Effector CD4-positive, alpha-beta T cell (primary cell): ENCODE results near the gene GREB1.
"Not testable (repeated sequence)": the region's sequence is repeated elsewhere in the genome, so short reads cannot be mapped to it uniquely, and the experiment has no call there.

Source experiments
- DNase-seq: peaks from one replicate; pipeline ENCODE4 v3.0.0-alpha.2; 2020

GREB1 gene

GRCh38 chr2:11640132-11640531 lies 106.3 kb downstream of the GREB1 start:
- no peak for DNase-seq

GRCh38 chr2:11642972-11643371 lies 109.1 kb downstream of the GREB1 start:
- no peak for DNase-seq

DNA sequence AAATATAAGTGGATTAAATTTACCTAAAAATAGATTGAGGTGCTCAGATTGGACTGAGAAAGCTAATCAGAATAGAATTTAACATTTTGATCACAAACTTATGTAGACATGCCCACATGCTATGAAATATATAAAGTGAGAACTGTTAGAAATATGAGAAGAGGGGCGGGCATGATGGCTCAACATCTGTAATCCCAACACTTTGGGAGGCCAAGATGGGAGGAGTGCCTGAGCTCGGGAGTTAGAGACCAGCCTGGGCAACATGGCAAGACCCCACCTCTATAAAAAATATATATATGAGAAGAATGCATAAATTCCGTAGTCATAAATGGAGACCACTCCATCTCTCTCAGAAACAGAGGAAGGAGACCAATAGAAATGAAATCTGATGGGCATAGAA lies 110.4 kb downstream of the GREB1 start:
- DNase-seq: no peak

- no peak for DNase-seq
Measured at GRCh38 chr2:11646530-11646929, 112.7 kb downstream of the GREB1 start.

DNA sequence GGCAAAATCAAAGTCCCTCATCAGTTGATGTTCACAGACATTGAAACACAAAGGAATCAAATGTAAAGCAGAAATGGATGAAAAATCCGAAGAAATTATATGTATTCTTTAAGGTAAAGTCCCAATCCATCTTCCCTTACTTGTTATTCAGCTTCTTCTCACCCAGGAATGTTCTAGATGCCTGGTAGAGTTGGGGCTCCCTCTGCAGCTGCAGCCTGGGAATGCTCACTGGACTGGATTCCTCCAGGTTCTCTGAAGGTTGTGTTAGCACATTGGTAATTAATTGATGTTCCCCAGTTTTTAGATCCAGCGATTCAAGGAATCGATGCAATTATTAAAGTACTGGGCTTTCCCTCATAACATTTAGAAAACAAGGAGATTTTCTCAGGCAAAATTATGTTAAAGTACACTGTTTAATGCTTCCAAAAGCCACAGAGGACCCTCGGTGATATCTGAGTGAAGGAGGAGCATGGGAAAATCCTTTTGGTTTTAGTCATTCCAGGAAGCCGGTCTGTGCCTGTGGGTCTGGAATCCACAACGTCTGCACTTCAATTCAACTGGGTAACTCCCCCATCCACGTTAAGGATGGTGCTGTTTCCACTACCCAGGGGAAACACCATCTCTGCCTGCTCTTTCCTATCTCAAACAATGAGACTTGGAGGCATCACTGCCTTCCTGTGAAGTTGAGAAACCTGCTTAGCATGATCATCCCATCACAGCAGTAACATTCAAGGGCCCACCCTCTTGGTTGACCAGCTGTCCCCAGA lies 114.2 kb downstream of the GREB1 start:
- no peak for DNase-seq

DNA sequence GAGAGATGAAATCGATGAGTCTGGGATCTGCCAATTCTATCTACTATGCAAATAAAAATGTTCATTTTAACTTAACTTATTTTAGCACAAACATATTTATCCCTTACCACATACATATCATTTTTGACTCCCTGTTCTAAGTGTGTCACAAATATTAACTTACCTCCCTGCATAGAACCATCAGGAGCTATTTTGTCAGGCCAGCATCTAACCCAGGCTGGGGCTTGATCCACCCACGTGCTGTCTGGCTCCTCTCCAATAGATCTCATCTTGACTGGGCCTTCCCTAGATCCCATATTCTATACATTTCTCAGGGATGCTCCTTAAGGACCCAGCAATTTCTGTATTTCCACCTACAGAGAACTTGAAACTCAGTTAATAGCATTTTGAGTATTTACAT lies 115.2 kb downstream of the GREB1 start:
- no peak for DNase-seq

GRCh38 chr2:11651856-11652548 lies 118.2 kb downstream of the GREB1 start:
- DNase-seq: no peak

DNA sequence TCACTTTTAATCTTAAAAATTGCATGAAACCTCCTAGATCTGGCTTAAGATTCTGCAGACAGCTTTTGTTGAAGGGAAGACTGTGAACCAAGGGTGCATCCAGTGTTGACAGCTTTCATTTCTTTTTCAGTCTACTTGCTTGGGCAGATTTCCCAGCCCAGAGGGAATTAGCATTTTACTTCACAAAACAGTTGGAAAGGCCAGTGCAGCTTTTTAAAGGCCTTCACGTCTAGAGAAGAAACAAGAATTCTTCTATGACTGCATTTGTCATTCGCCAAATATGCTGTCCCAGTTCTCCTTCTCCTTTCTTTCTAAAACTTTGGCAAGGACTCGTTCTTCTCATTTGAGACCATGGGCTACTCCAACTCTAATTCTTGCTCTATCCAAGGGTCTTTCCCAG lies 118.7 kb downstream of the GREB1 start:
- DNase-seq: no peak

DNA sequence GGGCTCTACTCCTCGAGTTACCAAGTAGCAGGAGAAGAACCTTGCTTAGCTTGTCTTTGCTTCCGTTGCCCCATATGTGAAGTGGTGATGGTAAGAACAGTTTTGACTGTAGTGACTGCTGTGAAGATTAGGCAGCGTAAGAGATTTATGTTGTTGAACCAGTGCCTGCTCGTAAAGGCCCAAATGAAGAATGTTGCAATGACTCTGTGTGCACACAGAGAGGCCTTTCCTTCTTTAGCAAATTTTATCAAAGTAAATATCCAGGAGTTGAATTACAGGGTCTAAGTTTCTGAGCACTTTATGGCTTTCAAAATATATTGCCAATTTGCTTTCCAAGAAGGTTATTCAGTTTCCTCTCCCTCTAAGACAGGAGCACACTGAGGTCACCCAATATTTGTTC lies 121.7 kb downstream of the GREB1 start:
- DNase-seq: no peak

- DNase-seq: no peak
Measured at GRCh38 chr2:11656252-11656651, 122.4 kb downstream of the GREB1 start.

DNA sequence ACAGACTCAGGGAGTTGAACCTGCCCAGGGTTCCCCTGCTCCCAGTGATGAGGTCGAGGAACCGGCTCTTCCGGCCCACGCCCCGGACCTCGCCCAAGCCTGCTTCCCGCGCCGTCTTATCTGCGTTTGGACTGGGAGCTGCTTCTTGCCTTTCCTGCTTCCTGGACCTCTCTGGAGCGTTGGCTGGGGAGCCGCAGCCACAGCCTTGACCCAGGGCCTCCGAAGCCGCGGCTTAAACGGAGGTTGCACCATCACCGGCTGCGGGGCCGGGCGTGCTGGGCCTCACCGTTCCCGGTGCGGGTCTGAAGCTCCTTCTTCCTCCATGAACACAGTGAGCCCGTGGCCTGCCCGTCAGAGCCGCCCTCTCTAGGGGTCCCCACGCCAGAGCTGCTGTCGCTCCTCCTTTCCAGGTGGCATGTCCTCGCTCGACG lies 122.8 kb downstream of the GREB1 start:
- no peak for DNase-seq

- DNase-seq: no peak
Measured at GRCh38 chr2:11657195-11657594, 123.3 kb downstream of the GREB1 start.

DNA sequence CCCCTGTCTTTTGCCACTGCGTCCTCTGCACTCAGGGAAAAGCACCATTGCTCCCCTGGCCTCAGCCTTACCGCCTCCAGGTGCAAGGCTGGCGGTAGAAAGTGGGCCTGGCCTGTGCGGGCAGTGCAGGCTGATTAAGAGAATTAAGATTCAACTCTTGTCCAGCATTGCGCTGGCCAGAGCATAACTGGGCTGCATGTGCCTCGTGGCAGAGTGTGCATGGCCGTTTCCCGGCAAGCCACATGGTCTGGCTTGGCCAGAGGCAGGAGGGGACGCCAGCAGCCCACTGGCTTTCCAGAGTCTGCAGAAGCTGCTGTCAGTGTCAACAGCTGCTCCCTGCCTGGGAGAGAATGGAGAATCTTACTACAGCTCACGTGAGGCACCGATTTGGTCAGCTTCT lies 123.8 kb downstream of the GREB1 start:
- no peak for DNase-seq

GRCh38 chr2:11658208-11659114 lies 124.6 kb downstream of the GREB1 start:
- no peak for DNase-seq

- DNase-seq: no peak
Measured at GRCh38 chr2:11659115-11659475, 125.2 kb downstream of the GREB1 start.

- no peak for DNase-seq
Measured at GRCh38 chr2:11659851-11660250, 126.0 kb downstream of the GREB1 start.

DNA sequence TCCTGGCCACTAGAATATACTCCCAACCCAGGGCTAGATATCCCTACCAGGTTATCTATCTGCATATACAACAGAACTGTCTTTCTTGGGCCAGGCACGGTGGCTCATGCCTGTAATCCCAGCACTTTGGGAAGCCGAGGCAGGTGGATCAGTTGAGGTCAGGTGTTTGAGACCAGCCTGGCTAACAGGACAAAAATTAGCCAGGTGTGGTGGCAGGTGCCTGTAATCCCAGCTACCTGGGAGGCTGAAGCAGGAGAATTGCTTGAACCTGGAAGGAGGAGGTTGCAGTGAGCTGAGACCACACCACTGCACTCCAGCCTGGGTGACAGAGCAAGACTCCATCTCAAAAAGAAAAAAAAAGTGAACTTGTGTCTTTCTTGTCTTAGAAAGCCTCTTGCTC lies 126.6 kb downstream of the GREB1 start:
- not testable (repeated sequence) for DNase-seq

GRCh38 chr2:11661891-11662435 lies 128.1 kb downstream of the GREB1 start:
- no peak for DNase-seq

DNA sequence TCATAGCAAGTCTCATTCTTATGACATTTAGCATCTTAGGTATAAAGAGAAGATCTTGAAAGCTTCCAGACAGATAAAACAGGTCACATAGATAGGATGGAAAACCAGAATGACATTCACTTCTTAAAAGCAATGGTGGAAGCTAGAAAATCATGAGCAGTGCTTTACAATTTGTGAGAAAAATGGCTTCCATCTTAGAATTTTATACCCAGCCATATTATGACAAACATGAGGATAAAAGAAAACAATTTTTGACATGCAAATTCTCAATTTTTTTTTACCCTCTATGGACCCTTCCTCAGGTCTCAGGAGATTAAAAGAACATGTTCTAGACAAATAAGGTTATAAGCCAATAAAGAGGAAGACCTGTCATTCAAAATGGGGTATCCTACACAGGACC lies 129.0 kb downstream of the GREB1 start:
- no peak for DNase-seq

- DNase-seq: no peak
Measured at GRCh38 chr2:11663427-11663826, 129.6 kb downstream of the GREB1 start.

GRCh38 chr2:11665028-11665427 lies 131.2 kb downstream of the GREB1 start:
- no peak for DNase-seq

- no peak for DNase-seq
Measured at GRCh38 chr2:11665510-11666362, 131.9 kb downstream of the GREB1 start.
